Liver (tissue), 9 donors: ENCODE measurements around the gene NTM. TPM values are rescaled to one million over a fixed set of nuclear protein-coding genes. Genes with fewer than 3 reads are reported as not detected.

Experiments used
- DNase-seq: peaks from one replicate; pipeline ENCODE4 v3.0.0-alpha.2; 2017; ENCODE audit warnings: low spot score
- H3K27ac ChIP-seq, 2 donors: one replicate each; pipeline ENCODE4 v1.7.0; 2013; ENCODE audit warnings: inconsistent platforms in 2 of 2, low read length in 2 of 2, control low read depth in 1 of 2, low read depth in 1 of 2, mild to moderate bottlenecking in 1 of 2
- H3K27me3 ChIP-seq, 4 donors: one replicate each; pipeline versions ENCODE4 v1.6.1 to v1.7.0; 2013; ENCODE audit warnings: low read length in 3 of 4, inconsistent platforms in 1 of 4, mild to moderate bottlenecking in 1 of 4, moderate library complexity in 1 of 4; ENCODE audit not compliant: control insufficient read depth in 4 of 4, insufficient read depth in 4 of 4
- H3K36me3 ChIP-seq, 4 donors: one replicate each; pipeline versions ENCODE4 v1.6.1 to v1.7.0; 2013; ENCODE audit warnings: low read length in 3 of 4, mild to moderate bottlenecking in 3 of 4, low read depth in 1 of 4, moderate library complexity in 1 of 4; ENCODE audit not compliant: control insufficient read depth in 4 of 4, insufficient read depth in 3 of 4
- H3K4me1 ChIP-seq, 4 donors: one replicate each; pipeline versions ENCODE4 v1.6.1 to v1.7.0; 2013; ENCODE audit warnings: low read length in 3 of 4, mild to moderate bottlenecking in 3 of 4, moderate library complexity in 1 of 4; ENCODE audit not compliant: control insufficient read depth in 4 of 4, insufficient read depth in 4 of 4
- H3K4me3 ChIP-seq, 3 donors: one replicate each; pipeline versions ENCODE4 v1.6.1 to v1.7.0; 2013; ENCODE audit warnings: low read length in 3 of 3, control low read depth in 1 of 3, low read depth in 1 of 3, mild to moderate bottlenecking in 1 of 3
- H3K9ac ChIP-seq, 2 donors: one replicate each; pipeline ENCODE4 v1.7.0; 2013; ENCODE audit warnings: low read length in 2 of 2, mild to moderate bottlenecking in 2 of 2, moderate library complexity in 2 of 2, control low read depth in 1 of 2, low read depth in 1 of 2
- H3K9me3 ChIP-seq, 4 donors: one replicate each; pipeline versions ENCODE4 v1.6.1 to v1.7.0; 2013; ENCODE audit warnings: low read length in 3 of 4; ENCODE audit not compliant: control insufficient read depth in 4 of 4
- EGR1 ChIP-seq, 2 donors: IDR thresholded peaks; 2 replicates each; pipeline ENCODE4 v1.6.1; 2016 to 2018; ENCODE audit warnings: antibody characterized with exemption in 2 of 2, low read depth in 2 of 2
- FOXA1 ChIP-seq: IDR thresholded peaks from 2 replicates; pipeline ENCODE4 v1.6.1; 2016; ENCODE audit warnings: antibody characterized with exemption
- GABPA ChIP-seq, 2 donors: IDR thresholded peaks in 1 of 2; conservative IDR thresholded peaks in 1 of 2; 2 replicates each; pipeline ENCODE4 v1.6.1; 2016; ENCODE audit warnings: antibody characterized with exemption in 2 of 2, mild to moderate bottlenecking in 1 of 2, moderate library complexity in 1 of 2
- JUND ChIP-seq, 2 donors: IDR thresholded peaks; 2 replicates each; pipeline ENCODE4 v1.6.1; 2016; ENCODE audit warnings: antibody characterized with exemption in 2 of 2
- NR2F2 ChIP-seq: IDR thresholded peaks from 2 replicates; pipeline ENCODE4 v1.6.1; 2016; ENCODE audit warnings: antibody characterized with exemption
- RAD21 ChIP-seq, 2 donors: IDR thresholded peaks; 2 replicates each; pipeline ENCODE4 v1.6.1; 2016; ENCODE audit warnings: antibody characterized with exemption in 2 of 2, mild to moderate bottlenecking in 2 of 2
- RXRA ChIP-seq, 2 donors: IDR thresholded peaks; 2 replicates each; pipeline ENCODE4 v1.6.1; 2017 to 2018; ENCODE audit warnings: antibody characterized with exemption in 2 of 2, mild to moderate bottlenecking in 1 of 2
- SP1 ChIP-seq: IDR thresholded peaks from 2 replicates; pipeline ENCODE4 v1.6.1; 2018; ENCODE audit warnings: antibody characterized with exemption, mild to moderate bottlenecking
- TAF1 ChIP-seq: conservative IDR thresholded peaks from 2 replicates; pipeline ENCODE4 v1.6.1; 2016; ENCODE audit warnings: antibody characterized with exemption, mild to moderate bottlenecking
- WGBS: extraction: QIAGEN DNeasy Blood & Tissue Kit; methylation state at CpG from one replicate; pipeline ENCODE4 v1.1.7; 2013; 5-methylcytosine and 5-hydroxymethylcytosine counted together
- polyA plus RNA-seq, 2 donors: library from polyadenylated mRNA; stranded (reverse) in 1 of 2; unstranded in 1 of 2; fragments of 200-250 nt in 1 of 2; fragments of >200 nt in 1 of 2; fragmentation: Nextera tagmentation in 1 of 2; extraction: Ambion mirVana in 1 of 2; gene quantifications; one replicate each; pipeline versions ENCODE4 v1.2.1 to v1.2.3, GENCODE V29; 2013 to 2015
- total RNA-seq, 2 donors: library from RNA; depleted of rRNA; stranded (reverse); fragments of >200 nt; gene quantifications; one replicate each; pipeline ENCODE4 v1.2.3, GENCODE V29; 2014
- TF ChIP-seq, protein P1 (sequence below): IDR thresholded peaks from 2 replicates; pipeline ENCODE4 v1.6.1; 2016; ENCODE audit warnings: antibody characterized with exemption
- TF ChIP-seq, protein P2 (sequence below): fragments of 150-350 bp; IDR thresholded peaks from 2 replicates; pipeline ENCODE4 v1.5.1; 2017; ENCODE audit warnings: improper control_type of control experiment, low read depth, low read length; ENCODE audit not compliant: missing input control
- TF ChIP-seq, protein P3 (sequence below): IDR thresholded peaks from 2 replicates; pipeline ENCODE4 v1.6.1; 2016; ENCODE audit warnings: antibody characterized with exemption
- TF ChIP-seq, protein P4 (sequence below): IDR thresholded peaks from 2 replicates; pipeline ENCODE4 v1.6.1; 2016; ENCODE audit warnings: antibody characterized with exemption, mild to moderate bottlenecking
- donor health status: healthy.
- donor health status: healthy.
- donor health status: healthy.
- donor health status: healthy.
- donor health status: healthy.

The NTM gene
- total and polyA plus RNA-seq, 4 donors = 0.08 to 1.1 (median 0.08) TPM; not detected in 1

DNA sequence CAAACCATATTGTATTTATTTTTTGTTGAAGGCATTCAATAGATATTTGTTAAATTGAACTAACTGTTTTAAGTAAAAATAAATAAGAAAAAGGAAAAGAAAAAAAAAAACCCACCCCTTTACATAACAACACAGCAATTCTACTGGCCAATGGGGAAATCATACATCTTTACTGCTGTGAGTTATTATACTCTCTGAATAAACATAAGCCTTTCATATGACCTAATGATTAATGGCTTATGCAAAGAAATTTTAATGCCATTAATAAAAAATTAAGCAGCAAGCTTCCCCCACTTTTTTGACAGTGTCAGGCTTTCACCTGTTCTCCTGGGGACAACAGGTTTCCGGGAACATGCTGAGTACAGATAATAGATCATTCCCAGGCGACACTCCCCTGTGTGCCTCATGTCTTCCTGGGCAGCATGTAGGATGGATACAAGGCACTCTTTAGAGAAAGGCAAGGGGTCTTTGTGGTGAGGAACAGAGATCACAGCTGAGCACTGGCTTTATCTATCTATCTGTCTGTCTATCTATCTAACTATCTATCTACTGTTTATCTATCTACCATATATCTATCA lies 676.0 kb downstream of the NTM start:
- no peak overlapping the region for H3K27ac ChIP-seq
- WGBS = 67% methylated on average over 2 of the region's 2 CpGs
- H3K9me3 ChIP-seq = peaks cover 0 to 2% (median 0%) of the 10 kb centered on the region in 4 donors
- peaks cover 0 to 3% (median 0%) of the 10 kb centered on the region in 4 donors for H3K27me3 ChIP-seq
- TF ChIP-seq GABPA (IDR thresholded peaks at IDR 0.05 in 1 of 2, conservative IDR thresholded peaks at IDR 0.05 in 1 of 2) = no peak
- TF ChIP-seq, protein P1, sequence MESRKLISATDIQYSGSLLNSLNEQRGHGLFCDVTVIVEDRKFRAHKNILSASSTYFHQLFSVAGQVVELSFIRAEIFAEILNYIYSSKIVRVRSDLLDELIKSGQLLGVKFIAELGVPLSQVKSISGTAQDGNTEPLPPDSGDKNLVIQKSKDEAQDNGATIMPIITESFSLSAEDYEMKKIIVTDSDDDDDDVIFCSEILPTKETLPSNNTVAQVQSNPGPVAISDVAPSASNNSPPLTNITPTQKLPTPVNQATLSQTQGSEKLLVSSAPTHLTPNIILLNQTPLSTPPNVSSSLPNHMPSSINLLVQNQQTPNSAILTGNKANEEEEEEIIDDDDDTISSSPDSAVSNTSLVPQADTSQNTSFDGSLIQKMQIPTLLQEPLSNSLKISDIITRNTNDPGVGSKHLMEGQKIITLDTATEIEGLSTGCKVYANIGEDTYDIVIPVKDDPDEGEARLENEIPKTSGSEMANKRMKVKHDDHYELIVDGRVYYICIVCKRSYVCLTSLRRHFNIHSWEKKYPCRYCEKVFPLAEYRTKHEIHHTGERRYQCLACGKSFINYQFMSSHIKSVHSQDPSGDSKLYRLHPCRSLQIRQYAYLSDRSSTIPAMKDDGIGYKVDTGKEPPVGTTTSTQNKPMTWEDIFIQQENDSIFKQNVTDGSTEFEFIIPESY = no peak
- no peak for TF ChIP-seq EGR1 (IDR thresholded peaks at IDR 0.05; ENCODE audit: low read depth in 2 of 2)
- TF ChIP-seq SP1 = no peak
- no peak for TF ChIP-seq FOXA1
- TF ChIP-seq RXRA (IDR thresholded peaks at IDR 0.05) = no peak
- TF ChIP-seq JUND (IDR thresholded peaks at IDR 0.05) = no peak
- TF ChIP-seq, protein P2, sequence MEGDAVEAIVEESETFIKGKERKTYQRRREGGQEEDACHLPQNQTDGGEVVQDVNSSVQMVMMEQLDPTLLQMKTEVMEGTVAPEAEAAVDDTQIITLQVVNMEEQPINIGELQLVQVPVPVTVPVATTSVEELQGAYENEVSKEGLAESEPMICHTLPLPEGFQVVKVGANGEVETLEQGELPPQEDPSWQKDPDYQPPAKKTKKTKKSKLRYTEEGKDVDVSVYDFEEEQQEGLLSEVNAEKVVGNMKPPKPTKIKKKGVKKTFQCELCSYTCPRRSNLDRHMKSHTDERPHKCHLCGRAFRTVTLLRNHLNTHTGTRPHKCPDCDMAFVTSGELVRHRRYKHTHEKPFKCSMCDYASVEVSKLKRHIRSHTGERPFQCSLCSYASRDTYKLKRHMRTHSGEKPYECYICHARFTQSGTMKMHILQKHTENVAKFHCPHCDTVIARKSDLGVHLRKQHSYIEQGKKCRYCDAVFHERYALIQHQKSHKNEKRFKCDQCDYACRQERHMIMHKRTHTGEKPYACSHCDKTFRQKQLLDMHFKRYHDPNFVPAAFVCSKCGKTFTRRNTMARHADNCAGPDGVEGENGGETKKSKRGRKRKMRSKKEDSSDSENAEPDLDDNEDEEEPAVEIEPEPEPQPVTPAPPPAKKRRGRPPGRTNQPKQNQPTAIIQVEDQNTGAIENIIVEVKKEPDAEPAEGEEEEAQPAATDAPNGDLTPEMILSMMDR = no peak
- TF ChIP-seq, protein P3, sequence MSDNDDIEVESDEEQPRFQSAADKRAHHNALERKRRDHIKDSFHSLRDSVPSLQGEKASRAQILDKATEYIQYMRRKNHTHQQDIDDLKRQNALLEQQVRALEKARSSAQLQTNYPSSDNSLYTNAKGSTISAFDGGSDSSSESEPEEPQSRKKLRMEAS = no peak
- no peak for TF ChIP-seq RAD21 (IDR thresholded peaks at IDR 0.05)
- TF ChIP-seq, protein P4, sequence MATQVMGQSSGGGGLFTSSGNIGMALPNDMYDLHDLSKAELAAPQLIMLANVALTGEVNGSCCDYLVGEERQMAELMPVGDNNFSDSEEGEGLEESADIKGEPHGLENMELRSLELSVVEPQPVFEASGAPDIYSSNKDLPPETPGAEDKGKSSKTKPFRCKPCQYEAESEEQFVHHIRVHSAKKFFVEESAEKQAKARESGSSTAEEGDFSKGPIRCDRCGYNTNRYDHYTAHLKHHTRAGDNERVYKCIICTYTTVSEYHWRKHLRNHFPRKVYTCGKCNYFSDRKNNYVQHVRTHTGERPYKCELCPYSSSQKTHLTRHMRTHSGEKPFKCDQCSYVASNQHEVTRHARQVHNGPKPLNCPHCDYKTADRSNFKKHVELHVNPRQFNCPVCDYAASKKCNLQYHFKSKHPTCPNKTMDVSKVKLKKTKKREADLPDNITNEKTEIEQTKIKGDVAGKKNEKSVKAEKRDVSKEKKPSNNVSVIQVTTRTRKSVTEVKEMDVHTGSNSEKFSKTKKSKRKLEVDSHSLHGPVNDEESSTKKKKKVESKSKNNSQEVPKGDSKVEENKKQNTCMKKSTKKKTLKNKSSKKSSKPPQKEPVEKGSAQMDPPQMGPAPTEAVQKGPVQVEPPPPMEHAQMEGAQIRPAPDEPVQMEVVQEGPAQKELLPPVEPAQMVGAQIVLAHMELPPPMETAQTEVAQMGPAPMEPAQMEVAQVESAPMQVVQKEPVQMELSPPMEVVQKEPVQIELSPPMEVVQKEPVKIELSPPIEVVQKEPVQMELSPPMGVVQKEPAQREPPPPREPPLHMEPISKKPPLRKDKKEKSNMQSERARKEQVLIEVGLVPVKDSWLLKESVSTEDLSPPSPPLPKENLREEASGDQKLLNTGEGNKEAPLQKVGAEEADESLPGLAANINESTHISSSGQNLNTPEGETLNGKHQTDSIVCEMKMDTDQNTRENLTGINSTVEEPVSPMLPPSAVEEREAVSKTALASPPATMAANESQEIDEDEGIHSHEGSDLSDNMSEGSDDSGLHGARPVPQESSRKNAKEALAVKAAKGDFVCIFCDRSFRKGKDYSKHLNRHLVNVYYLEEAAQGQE = no peak
- no peak overlapping the region for H3K9ac ChIP-seq
- H3K4me1 ChIP-seq = no peaks in the 10 kb centered on the region
- no peaks in the 10 kb centered on the region for H3K36me3 ChIP-seq
- H3K4me3 ChIP-seq = no peak overlapping the region
- DNase-seq = no peak

DNA sequence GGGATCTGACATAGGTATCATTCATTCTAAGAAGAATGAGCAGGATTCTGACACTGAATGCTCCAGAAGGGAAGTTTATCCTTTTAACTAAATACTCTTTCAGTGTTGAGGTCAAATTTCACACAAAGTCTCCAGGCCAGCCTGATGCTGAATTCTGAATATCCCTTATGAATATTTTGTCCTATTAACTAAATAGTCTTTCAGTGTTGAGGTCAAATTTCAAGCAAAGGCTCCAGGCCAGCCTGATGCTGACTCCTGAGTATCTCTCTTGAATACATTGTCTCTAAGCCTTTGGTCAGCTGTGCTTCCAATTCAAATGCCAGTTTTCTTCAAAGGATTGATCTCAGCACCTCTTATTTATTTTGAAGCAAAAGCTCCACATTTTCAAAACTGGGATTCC lies 676.8 kb downstream of the NTM start:
- no peak overlapping the region for H3K4me3 ChIP-seq
- no peaks in the 10 kb centered on the region for H3K36me3 ChIP-seq
- H3K9me3 ChIP-seq = peaks cover 0 to 2% (median 0%) of the 10 kb centered on the region in 4 donors
- H3K4me1 ChIP-seq = no peaks in the 10 kb centered on the region
- H3K9ac ChIP-seq = no peak overlapping the region
- TF ChIP-seq NR2F2 (no peak), JUND (IDR thresholded peaks at IDR 0.05) (no peak), FOXA1 (no peak), EGR1 (IDR thresholded peaks at IDR 0.05; ENCODE audit: low read depth in 2 of 2) (no peak), TAF1 (no peak), RXRA (IDR thresholded peaks at IDR 0.05) (no peak)
- TF ChIP-seq, protein P1 = no peak
- H3K27me3 ChIP-seq = peaks cover 0 to 3% (median 0%) of the 10 kb centered on the region in 4 donors
- DNase-seq = no peak
- no peak overlapping the region for H3K27ac ChIP-seq
